Stimulated activated CD4-positive, alpha-beta T cell treated with anti-CD3 and anti-CD28 coated beads, Interleukin-12 subunit alpha, Interleukin-12 subunit beta, amount 100 ng/mL, for 48 hours (primary cell): ENCODE results near the gene PSMC6.

ENCODE experiments used
- DNase-seq, 3 donors: peaks; one replicate each; pipeline ENCODE4 v3.0.0-alpha.2; 2020; ENCODE audit warnings: low read depth in 2 of 3, low spot score in 1 of 3

PSMC6 gene

DNA sequence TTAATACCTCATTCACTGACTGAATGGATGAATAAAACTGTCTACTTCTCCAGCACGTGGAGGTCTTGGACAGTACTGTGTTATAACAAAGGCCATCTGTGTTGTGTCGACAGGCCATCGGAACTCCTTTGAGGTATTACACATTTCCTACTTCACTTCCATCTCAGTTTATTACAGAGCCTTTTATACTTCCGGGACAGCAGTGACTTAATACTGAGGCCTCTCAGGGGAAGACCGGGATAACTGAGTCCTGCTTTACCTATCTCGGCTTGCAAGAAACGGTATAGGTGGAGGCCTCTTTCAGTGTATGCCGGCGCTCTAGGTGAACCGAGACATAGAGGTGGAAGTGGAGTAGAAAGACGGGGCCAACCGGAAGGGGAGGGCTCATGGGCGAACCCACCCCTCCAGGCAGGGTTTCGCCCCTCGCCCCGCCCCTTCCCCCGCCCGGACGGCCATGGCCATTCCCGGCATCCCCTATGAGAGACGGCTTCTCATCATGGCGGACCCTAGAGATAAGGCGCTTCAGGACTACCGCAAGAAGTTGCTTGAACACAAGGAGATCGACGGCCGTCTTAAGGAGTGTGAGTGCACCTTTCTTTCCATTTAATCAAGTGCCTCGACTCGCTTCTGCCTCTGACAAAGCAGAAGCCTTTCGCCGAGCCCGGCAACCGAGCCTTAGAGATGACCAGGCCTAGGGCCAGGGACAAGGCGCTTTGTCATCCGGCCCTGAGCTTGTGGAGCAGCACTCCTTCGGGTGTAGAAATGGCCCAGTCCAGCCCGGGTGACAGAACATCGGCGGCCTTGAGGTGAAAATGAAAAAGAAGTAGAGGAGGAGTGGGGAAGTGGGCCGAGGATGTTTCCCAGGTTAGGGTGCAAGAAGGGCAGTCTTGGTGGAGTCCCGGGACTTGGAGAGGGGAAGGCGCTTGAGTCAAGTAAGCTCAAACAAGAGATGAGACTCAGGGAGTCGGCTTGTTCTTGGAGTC lies at the start of gene PSMC6:
PSMC6 (plus strand) TSS at position 477 of the 983 bp plus-strand sequence; CDS start at position 497, 20 bp downstream.
- DNase-seq = peak; percentile 88 to 96 (median 93)

DNA sequence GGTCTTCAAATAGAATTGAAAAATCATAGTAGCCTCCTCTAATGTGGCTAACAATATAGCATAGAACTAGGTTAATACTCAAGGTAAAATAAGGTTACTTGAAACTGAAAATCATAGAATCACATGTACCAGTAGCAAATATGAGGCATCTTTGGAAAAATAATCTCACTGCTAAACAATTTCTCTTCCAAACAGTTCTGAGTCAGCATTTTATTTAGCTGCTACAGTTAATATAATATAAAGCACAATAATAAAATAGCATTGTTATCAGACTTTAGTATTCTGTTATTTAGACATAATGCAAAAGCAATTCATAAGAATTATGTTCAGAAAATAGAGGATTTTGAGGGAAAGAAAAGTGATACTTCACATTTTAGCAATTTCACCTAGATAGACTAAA lies 46.7 kb upstream of the PSMC6 start:
- DNase-seq = no peak

DNA sequence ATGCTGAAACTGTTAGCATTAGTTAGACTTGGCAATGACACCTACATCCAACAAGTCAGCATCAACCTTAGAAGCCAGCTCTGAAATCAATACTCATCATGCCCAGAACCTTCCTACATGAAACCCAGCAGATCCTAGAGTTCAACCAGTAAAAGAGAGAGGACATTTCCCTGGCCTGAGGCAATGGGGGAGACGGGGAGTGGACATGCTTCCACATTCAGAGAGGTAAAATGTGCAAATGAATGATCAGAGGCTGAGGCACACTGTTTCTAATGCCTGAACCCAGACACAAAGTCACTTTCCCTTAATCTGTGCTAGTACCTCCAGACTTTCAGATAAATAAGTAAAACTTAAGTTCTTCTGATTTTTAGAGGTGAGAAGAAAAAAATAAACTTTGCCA lies 46.2 kb upstream of the PSMC6 start:
- no peak for DNase-seq

DNA sequence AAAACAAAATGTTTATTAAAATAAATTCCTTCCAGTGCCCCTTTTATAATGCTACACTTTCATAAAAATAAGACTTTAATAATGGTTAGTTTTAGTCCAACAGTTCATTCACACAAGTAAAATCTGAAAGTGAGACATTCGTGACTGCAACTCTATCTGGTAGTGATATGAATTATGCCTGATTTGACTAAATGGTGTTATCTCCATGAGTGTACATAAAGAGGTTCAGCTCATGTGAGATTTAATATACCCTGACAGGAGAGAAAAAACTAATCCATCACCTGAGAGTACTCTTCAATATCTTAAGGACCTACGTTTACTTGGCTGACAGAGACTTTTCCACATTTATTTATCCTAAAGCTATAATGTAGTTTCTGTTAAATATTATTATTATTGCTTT lies 45.7 kb upstream of the PSMC6 start:
- no peak for DNase-seq

DNA sequence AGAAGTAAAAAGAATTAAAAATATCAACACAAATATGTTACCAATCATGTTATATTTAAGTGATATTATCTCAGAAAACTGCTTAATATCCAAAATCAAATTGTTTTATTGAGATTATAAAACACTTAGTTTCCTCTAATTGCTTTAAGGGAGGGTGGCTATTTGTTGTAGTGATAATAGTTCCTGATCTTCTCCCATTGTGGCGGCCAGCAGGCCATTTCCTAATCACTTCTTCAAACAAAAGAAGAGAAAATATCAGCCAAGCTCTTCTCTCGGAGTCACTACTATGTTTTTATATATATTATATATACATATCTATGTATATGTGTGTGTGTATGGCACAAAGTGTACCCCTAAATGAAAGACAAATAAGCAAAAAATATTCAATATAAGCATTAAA lies 43.1 kb upstream of the PSMC6 start:
- DNase-seq = no peak

- no peak for DNase-seq
Observed at GRCh38 chr14:52678591-52678990, 28.4 kb upstream of the PSMC6 start.

GRCh38 chr14:52683985-52684520 lies 22.9 kb upstream of the PSMC6 start:
- DNase-seq = no peak

- no peak for DNase-seq
Observed at GRCh38 chr14:52686176-52686575, 20.8 kb upstream of the PSMC6 start.

- DNase-seq = no peak
Observed at GRCh38 chr14:52690983-52691760, 15.8 kb upstream of the PSMC6 start.

DNA sequence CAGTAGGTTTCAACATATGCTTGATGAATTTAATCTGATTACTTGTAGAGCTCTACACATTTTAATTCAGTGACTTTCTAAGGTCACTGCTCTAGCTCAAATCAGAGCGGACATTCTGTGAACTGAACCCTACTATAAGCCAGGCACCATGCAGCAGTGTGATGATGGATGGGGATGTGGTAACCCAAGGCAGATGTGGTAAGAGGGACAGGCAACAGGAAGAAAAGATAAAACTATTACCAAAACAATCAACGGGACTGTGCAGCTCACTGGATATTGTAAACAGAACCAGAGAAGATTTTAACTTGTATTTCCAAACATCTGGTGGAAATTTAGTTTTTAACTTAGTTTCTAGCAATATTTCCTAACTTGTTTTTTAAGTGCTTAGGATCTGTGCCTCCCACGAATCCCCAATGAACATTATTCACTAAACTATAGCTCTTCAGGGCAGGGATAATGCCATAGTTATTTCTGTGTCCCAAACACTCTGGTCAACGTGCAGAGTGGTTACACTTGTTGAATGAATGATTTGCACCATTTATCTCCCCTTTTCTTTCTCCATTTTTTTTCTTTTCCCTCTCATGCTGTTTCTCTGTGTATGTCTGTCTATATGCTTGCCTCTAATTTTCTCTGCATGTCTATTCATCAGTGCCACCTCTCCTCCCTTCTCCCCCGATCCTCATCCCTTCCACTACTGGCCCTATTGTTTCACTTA lies 14.6 kb upstream of the PSMC6 start:
- DNase-seq = no peak

- DNase-seq = no peak
Observed at GRCh38 chr14:52693036-52693435, 14.0 kb upstream of the PSMC6 start.

- DNase-seq = no peak
Observed at GRCh38 chr14:52693532-52693931, 13.5 kb upstream of the PSMC6 start.

- peak; percentile 41 to 47 (median 44) for DNase-seq
Observed at GRCh38 chr14:52694761-52695480, 12.1 kb upstream of the PSMC6 start.

DNA sequence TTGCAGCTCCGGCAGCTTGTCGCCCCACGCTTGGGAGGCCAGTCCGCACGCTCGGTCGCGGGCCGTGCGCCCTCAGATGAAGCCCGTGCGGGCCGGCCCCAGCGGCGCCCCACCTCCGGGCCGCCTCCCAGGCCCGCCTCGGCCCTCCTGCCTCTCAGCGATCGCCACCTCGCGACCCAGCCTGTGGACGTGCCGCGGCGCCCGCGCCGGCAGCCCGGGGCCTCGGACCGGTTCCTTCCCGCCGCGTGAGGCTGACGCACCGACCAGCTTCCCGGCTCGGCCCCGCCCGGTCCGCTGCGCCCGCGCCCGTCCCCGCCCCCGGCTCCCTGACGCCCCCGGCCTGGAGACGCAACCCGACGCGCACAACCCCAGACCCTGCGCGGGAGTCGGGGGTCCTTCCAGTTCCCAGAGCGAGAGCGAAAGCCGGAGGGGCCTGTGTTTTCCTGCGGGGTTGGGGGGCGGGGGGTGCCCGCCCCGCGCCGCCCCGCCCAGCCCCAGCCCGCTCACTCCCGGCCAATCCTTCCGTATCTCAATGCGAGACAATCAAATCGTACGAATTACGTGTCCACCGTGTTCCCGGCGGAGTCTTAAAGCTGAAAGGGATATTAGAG lies 11.4 kb upstream of the PSMC6 start, which contains the start of gene ERO1A:
ERO1A (minus strand) TSS at position 78 of the 611 bp plus-strand sequence; CDS start at position 1, 77 bp downstream.
- peak; percentile 42 to 71 (median 46) for DNase-seq

DNA sequence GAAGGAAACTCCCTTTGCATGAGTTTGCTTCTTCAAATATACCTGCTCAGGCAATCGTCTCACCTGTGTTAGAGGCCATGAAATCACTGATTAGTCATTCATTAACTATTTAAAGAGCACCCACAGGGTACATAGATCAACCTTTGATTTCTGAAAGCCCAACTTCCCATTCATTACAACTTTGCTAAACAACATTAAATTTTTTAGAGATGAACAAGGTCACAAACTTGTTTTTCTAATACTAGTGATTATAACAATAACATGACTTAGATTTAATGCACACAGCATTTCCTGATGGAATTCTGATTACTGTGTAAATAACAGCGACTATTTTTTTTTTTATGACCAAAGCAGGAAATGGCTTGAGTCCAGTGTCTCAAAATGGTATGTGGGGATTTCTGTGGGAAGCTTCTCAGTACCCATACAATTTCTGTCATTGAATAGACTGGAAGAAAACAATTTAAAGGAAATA lies 6.3 kb upstream of the PSMC6 start:
- DNase-seq = no peak

- no peak for DNase-seq
Observed at GRCh38 chr14:52701223-52701622, 5.8 kb upstream of the PSMC6 start.

DNA sequence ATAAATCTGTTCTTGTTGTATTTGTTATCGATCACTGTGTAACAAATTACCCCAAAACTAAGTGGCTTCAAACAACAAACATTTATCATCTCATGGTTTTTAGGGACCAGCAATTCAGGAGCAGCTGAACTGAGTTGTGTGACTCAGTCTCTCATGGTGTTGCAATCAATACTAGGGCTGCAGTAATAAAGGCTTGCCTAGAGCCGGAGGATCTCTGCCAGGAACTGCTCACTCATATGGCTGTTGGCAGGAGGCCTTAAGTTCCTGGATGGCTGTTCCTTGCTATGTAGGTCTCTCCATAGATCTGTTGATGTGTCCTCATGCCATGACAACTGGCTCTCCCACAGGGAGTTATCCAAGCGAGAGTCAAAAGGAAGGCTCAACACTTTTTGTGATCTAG lies 3.8 kb upstream of the PSMC6 start:
- no peak for DNase-seq

DNA sequence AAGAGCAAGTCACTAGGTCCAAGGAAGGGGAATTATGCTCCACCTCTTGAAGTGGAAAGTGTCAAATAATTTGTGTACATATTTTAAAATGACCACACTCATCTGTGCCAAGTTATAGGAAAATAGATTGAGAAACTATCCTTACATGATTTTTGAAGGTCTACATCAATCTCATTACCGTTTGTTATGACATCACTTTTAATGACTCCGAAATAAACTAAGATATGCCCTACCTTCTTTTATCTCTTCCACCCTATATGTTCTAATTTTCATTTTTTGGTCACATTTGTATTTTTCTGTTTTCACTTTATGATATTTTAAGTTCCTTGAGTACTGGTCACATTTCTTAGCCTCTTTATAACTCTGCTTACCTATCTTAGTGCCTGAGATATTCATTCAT lies 3.3 kb upstream of the PSMC6 start:
- DNase-seq = no peak

DNA sequence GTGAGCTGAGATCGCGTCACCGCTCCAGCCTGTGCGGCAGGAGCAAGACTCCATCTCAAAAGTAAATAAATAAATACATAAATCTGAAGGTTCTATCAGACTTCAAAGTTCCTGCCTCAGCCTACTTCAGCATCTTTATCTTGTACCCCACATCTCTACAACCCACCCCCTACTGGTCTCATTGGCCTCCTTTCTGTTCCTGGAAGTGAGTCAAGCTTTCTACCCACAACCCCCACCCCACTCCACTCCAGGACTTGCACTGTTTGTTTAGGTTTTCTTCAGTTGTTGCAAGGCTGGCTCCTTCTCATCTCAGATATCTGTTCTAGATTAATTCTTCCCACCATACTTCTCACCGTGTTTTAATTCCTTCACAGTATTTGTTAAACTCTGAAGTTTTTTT lies 714 bp upstream of the PSMC6 start:
- DNase-seq = peak in 1 of 3 donors; percentile 40

GRCh38 chr14:52711666-52712065 lies 4.7 kb downstream of the PSMC6 start:
- no peak for DNase-seq
